Spleen (tissue), 7 donors: ENCODE measurements around the gene SLC22A15.

Source experiments
- CTCF ChIP-seq, 11 experiments: fragments of 200-600 bp in 7 of 11; fragments of 450-650 bp in 4 of 11; sonication (generic) in 4 of 11; IDR thresholded peaks in 8 of 11; conservative IDR thresholded peaks in 3 of 11; 1 replicate in 7 of 11; 2 replicates in 4 of 11; pipeline versions ENCODE4 v1.4.0 to v1.8.0; 2016 to 2021; ENCODE audit warnings: antibody characterized with exemption in 11 of 11, inconsistent platforms in 4 of 11, mild to moderate bottlenecking in 1 of 11
- POLR2AphosphoS5 ChIP-seq, 3 donors: sonication (generic); formaldehyde crosslinking; IDR thresholded peaks; one replicate each; pipeline ENCODE4 v1.5.1; 2017; ENCODE audit warnings: antibody characterized with exemption in 3 of 3
- donor health status: DM: no; HTN: no; CAD: no; lungs with moderate emphysema.
- donor health status: DM: no; HTN: no; CAD: no.
- donor health status: DM: no; HTN: no; CAD: no.

GRCh38 chr1:116118471-116118870 is 142.2 kb downstream of the SLC22A15 start:
- no peak for TF ChIP-seq CTCF (IDR thresholded peaks at IDR 0.05 in 8 of 11, conservative IDR thresholded peaks at IDR 0.05 in 3 of 11)
- TF ChIP-seq POLR2AphosphoS5 (IDR thresholded peaks at IDR 0.05): no peak
